WERI-Rb-1 (cell line): ENCODE data around the gene CDK6.

Experiments
- DNase-seq: peaks from one replicate; pipeline ENCODE4 v3.0.0-alpha.2; 2020
- H3K27ac ChIP-seq: fragments of 250-450 bp; sonication (Bioruptor Pico); 2 replicates; pipeline ENCODE4 v1.5.1; 2020; ENCODE audit warnings: mild to moderate bottlenecking, moderate library complexity
- H3K27me3 ChIP-seq: fragments of 250-450 bp; sonication (Bioruptor Pico); 2 replicates; pipeline ENCODE4 v1.5.1; 2021; ENCODE audit warnings: mild to moderate bottlenecking, low read depth, moderate library complexity; ENCODE audit not compliant: insufficient read depth, severe bottlenecking
- H3K36me3 ChIP-seq: fragments of 250-450 bp; sonication (Bioruptor Pico); 2 replicates; pipeline ENCODE4 v1.5.1; 2020; ENCODE audit warnings: mild to moderate bottlenecking, moderate library complexity
- H3K4me3 ChIP-seq: 2 replicates; pipeline ENCODE4 v1.5.1; 2011; ENCODE audit warnings: low read depth, mild to moderate bottlenecking, control low read depth, low read length
- H3K9me3 ChIP-seq: fragments of 250-450 bp; sonication (Bioruptor Pico); 2 replicates; pipeline ENCODE4 v1.5.1; 2021; ENCODE audit warnings: mild to moderate bottlenecking, moderate library complexity; ENCODE audit not compliant: severe bottlenecking
- TF ChIP-seq, protein P1 (sequence below): IDR thresholded peaks from 2 replicates; pipeline ENCODE4 v1.5.1; 2011; ENCODE audit warnings: low read depth, mild to moderate bottlenecking, control low read depth, inconsistent platforms, low read length

Gene CDK6

GRCh38 chr7:92777993-92778392 lies 58.4 kb downstream of the CDK6 start:
- DNase-seq, result no peak
- Histone ChIP-seq H3K27ac (no peak overlapping the region), H3K36me3 (no peaks in the 10 kb centered on the region), H3K9me3 (peaks cover 4% of the 10 kb centered on the region), H3K27me3 (no peaks in the 10 kb centered on the region), H3K4me3 (no peak overlapping the region)
- TF ChIP-seq, protein P1, sequence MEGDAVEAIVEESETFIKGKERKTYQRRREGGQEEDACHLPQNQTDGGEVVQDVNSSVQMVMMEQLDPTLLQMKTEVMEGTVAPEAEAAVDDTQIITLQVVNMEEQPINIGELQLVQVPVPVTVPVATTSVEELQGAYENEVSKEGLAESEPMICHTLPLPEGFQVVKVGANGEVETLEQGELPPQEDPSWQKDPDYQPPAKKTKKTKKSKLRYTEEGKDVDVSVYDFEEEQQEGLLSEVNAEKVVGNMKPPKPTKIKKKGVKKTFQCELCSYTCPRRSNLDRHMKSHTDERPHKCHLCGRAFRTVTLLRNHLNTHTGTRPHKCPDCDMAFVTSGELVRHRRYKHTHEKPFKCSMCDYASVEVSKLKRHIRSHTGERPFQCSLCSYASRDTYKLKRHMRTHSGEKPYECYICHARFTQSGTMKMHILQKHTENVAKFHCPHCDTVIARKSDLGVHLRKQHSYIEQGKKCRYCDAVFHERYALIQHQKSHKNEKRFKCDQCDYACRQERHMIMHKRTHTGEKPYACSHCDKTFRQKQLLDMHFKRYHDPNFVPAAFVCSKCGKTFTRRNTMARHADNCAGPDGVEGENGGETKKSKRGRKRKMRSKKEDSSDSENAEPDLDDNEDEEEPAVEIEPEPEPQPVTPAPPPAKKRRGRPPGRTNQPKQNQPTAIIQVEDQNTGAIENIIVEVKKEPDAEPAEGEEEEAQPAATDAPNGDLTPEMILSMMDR, result no peak

DNA sequence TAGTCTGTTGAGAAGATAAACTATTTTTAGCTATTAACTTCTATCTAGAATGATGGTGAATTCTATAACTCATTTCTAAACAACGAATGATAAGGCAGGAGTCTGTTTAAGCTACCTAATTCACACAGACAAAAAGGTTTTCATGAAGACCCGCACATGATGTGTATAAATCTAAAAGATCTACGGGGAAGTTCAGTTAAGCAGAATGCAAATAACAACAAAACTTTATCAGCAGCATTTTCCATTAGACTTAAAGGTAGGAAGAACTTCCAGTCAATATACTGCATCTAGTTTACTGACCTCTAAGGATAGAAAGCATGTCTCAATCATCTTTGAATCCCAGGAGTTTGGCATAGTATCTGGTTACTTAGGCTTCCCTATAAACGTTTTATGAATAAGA lies 62.6 kb downstream of the CDK6 start:
- Histone ChIP-seq H3K36me3 (no peaks in the 10 kb centered on the region), H3K9me3 (peaks cover 4% of the 10 kb centered on the region), H3K4me3 (no peak overlapping the region), H3K27me3 (no peaks in the 10 kb centered on the region), H3K27ac (no peak overlapping the region)
- no peak for DNase-seq
- TF ChIP-seq, protein P1, result no peak

DNA sequence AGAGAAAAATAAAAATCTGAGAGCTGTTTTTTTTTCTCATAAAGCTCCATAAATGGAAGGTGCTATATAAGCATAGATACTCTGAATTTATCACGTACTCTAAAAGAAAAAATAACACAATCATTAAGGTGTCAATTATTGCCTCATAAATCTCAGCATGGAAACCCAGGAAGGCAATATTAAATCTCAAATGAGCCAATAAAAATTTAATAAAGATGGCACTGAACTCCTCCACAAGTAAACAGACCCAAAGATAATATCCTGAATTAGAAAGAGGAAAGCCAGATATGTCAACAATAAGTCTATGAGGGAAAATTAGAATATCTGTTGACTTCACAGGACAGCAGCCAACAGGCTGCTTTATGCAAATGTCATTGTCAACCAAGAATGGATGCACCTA lies 66.5 kb downstream of the CDK6 start:
- Histone ChIP-seq H3K9me3 (no peaks in the 10 kb centered on the region), H3K27me3 (no peaks in the 10 kb centered on the region), H3K4me3 (no peak overlapping the region), H3K36me3 (no peaks in the 10 kb centered on the region), H3K27ac (no peak overlapping the region)
- TF ChIP-seq, protein P1, result no peak
- no peak for DNase-seq

DNA sequence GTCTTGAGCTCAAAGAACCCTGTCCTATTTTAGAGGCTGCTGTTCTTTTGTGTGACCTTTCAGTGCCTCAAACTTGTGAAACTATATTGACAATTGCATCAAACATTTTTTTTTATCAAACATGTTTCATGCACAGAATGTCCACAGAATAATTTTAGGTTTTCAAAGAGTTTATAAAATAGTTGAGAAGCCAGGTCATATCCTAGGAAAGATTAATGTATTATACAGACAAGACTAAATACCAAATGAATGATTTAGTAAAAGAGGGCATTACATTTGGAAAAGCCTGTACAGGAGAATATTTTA lies 67.0 kb downstream of the CDK6 start:
- Histone ChIP-seq H3K4me3 (no peak overlapping the region), H3K27me3 (no peaks in the 10 kb centered on the region), H3K36me3 (no peaks in the 10 kb centered on the region), H3K9me3 (no peaks in the 10 kb centered on the region), H3K27ac (no peak overlapping the region)
- DNase-seq, result no peak
- TF ChIP-seq, protein P1, result no peak

GRCh38 chr7:92768501-92769393 lies 67.6 kb downstream of the CDK6 start:
- Histone ChIP-seq H3K27ac (peak overlapping the region; percentile 21; the same call in 1 of the 2 replicates), H3K4me3 (no peak overlapping the region), H3K9me3 (no peaks in the 10 kb centered on the region), H3K36me3 (no peaks in the 10 kb centered on the region), H3K27me3 (no peaks in the 10 kb centered on the region)
- TF ChIP-seq, protein P1, result no peak
- DNase-seq, result no peak

- Histone ChIP-seq H3K4me3 (no peak overlapping the region), H3K27ac (no peak overlapping the region)
Measured at GRCh38 chr7:92767437-92767836, 68.9 kb downstream of the CDK6 start.

More at GRCh38 chr7:92767437-92767836, 68.9 kb downstream of the CDK6 start:
- Histone ChIP-seq H3K9me3 (no peaks in the 10 kb centered on the region), H3K27me3 (no peaks in the 10 kb centered on the region), H3K36me3 (no peaks in the 10 kb centered on the region)
- TF ChIP-seq, protein P1, result no peak
- DNase-seq, result no peak
